LHCN-M2 (cell line): Measurements from ENCODE around the gene KYAT1. TPM values are rescaled to one million over a fixed set of nuclear protein-coding genes. Genes with fewer than 3 reads are reported as not detected.
"Not testable (repeated sequence)": the region's sequence is repeated elsewhere in the genome, so short reads cannot be mapped to it uniquely, and the experiment has no call there.

Experiments
- DNase-seq: peaks from one replicate; pipeline ENCODE4 v3.0.0-alpha.2; 2012; ENCODE audit warnings: low read depth
- total RNA-seq: library from RNA; depleted of rRNA; stranded (reverse); fragments of >200 nt; gene quantifications from 2 replicates; pipeline ENCODE4 v1.2.3, GENCODE V29; 2014

The KYAT1 gene
- total RNA-seq, 1 experiment from 2014 or later, result 9.8 TPM

DNA sequence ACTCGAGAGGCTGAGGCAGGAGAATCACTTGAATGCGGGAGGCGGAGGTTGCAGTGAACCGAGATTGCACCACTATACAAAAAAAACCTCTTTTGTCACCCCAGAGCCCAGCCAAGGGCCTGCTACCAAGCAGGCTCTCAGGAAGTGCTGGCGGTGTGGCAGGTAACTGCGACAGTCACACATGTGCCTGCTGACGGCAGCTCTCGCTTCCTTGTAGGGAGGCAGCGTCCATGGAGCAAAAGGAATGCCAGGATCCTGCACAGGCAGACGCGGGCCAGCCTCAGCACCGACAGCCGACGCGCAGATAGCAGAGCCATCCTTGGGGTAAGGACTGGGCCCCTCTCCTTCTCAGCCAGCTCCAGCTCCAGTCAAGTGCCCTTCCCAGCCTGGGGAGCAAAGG lies 4.0 kb upstream of the KYAT1 start:
- DNase-seq, result no peak

DNA sequence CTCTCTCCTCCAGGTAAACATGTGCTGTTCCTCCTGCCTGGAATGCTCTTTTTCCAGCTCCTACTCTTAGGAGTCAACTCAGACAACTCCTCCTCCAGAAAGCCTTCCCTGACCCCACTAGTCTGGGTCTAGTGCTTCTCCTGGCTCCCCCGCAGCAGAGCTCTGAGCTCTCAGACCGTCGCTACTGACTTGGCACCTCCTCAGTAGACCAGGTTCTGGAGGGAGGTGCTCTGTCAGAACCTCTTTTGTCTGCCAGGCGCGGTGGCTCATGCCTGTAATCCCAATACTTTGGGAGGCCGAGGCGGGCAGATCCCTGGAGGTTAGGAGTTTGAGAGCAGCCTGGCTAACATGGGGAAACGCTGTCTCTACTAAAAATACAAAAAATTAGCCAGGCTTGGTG lies 3.6 kb upstream of the KYAT1 start:
- no peak for DNase-seq

DNA sequence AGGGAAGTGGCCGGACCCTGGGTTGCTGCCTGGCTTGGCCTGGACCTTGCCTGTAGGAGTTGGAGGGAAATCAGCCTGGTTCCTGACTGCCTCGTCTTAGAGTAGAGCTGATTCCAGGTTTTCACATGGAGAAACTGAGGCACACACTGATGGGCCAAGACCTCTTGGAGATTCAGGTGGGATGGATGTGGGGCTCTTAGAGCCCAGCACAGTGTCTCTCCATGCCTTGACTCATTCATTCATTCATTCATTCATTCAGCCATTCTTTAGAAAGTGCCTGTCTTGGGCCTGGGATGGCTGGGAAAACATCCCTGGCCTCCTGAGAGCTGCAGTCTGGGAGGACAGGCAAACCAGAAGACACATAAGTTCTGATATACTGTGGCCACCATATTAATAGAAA lies 2.4 kb upstream of the KYAT1 start:
- DNase-seq, result no peak

DNA sequence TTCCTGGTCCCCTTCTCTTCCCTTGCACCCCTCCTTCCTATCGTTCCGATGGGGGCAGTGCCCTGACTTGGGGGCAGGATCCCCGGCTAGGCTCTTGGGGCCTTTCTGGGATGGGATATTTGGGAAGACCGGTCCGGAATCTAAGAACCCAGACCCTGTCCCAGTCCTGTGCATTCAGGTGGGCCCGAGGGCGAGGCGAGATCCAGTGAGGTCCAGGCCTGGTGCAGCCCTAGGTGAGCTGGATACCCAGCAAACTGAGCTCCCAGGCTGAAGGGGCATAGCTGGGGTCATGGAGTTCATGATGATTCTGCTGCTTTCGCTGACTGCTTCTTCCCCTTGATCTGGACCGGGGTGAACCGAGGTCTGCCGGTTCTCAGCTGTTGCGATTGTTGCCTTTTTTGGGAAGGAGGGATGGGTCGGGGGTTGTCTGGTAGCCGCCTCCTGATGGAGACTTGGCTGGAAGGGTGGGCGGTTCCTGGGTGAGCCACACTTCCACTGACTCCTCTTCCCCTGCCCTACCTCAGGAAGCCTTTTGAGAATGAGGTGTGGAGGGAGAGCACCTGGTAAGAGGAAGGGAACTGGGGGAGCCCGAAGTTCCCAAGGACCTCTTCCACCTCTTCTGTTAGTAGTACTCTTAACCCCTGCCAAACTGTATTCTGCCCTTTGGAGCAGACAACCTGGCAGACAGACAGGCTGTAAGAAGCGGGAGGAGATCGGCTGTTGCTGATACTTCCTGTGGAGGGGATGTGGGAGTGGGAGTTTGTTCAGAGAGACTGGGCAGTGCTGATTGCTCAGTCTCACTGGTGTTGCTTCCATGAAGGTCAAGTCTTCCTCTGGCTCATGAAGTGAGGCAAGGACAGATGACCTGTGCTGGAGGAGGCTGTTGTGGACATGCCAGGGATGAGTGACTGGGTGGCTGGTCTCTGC lies 1.2 kb upstream of the KYAT1 start:
- peak; percentile 63 for DNase-seq

DNA sequence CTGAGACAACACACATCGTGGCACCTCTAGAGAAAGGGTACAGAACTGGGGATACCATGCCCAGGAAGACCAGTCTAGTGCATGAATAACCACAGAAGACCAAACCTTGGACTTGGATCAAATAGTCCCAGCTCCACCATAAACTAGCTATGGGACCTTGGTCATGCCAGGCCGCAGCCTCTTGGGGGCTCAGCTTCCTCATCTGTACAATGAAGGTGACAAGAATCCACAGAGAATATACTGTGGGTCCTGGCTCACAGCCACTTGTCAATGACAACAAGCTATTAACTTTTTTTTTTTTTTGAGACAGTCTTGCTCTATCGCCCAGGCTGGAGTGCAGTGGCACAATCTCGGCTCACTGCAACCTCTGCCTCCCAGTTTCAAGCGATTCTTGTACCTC lies 3.9 kb downstream of the KYAT1 start:
- DNase-seq, result no peak

DNA sequence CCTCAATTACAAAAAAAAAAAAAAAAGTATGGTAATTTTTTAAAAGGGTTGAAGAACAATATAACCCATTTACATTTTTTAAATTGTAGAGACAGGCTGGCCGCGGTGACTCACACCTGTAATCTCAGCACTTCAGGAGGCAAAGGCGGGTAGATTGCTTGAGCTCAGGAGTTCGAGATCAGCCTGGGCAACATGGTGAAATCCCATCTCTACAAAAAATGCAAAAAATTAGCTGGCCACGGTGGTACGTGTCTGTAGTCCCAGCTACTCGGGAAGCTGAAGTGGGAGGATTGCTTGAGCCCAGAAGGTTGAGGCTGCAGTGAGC lies 10.8 kb downstream of the KYAT1 start:
- not testable (repeated sequence) for DNase-seq

DNA sequence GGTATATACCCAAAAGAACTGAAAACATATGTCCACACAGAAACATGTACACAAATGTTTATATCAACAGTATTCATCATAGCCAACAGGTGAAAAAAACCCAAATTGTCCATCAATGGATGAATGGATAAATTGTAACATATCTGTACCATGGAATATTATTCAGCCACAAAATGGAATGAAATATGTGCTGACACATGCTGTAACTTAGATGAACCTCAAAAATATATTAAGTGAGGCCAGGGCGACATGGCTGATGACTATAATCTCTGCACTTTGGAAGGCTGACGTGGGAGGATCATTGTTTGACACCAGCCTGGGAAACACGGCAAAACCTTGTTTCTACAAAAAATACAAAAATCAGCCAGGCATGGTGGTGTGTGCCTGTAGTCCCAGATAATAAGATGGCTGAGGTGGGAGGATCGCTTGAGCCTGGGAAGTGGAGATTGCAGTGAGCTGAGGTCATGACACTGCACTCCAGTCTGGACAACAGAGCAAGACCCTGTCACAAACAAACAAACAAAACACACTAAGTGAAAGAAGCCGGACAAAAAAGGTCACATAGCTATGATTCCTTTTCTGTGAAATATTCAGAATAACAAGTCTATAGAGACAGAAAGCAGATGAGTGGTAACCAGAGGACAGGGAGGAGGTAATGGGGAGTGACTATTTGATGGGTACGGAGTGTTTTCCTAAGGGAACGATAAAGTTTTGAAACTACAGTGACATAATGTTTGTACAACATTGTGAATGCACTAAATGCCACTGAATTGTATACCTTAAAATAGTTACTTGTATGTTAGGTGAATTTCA lies 11.4 kb downstream of the KYAT1 start:
- DNase-seq, result no peak

DNA sequence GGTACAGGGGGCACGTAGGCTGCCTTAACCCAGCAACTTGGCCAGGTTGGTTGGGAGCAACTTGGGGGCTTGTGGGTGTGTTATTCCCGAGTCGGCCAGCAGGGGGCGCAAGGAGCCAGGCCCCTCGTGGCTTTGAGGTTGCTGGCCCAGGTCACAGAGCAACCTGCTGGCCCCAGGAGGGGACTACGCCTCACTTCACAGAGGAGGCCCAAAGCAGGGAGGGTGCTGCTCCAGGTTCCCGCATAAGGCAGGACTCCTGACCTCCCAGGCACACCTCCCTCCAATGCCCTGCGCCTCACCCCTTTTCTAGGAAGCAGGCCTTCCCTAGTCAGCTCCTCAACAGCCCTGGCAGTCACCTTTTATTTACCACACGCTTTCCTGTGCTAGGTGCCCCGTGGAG lies 18.1 kb downstream of the KYAT1 start:
- peak; percentile 39 for DNase-seq

DNA sequence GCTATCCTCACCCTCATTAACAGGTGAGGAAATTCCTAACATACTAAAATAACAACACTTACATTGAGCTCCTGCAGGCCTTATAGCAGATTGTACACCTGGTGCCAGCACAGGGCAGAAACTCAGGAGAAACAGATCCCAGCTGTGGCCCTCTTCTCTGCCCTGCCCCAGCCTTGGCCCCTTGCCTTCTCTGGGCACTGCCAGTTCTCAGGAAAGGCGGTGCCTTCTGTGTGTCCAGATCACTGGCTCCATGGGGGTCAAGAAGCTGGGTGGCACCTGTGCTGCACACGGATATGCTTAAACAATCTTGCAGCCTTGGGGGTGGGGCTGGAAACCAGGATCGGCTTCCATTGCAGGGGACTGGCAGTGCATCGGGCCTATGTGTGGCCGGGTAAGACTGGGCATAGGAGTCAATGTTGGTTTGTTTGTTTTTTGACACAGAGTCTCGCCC lies 19.3 kb downstream of the KYAT1 start:
- no peak for DNase-seq

DNA sequence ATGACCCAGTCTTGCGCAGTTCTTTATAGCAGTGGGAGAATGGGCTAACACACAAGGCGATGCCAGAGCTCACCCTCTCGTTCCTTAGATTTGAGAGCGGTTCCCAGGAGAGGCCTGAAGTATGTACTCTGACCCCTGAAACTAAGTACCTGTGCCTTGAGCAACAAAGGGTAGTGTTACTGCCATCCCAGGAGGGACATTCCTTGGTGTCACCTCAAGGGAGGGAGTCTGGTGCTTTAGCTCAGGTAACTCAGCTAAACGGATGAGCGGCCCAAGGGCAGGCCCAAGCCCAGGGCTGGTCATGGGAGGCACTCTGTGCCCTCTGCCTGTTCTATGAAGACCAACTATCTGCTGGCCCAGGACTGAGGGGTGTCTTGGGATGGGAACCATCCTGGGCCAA lies 20.2 kb downstream of the KYAT1 start:
- DNase-seq, result no peak

DNA sequence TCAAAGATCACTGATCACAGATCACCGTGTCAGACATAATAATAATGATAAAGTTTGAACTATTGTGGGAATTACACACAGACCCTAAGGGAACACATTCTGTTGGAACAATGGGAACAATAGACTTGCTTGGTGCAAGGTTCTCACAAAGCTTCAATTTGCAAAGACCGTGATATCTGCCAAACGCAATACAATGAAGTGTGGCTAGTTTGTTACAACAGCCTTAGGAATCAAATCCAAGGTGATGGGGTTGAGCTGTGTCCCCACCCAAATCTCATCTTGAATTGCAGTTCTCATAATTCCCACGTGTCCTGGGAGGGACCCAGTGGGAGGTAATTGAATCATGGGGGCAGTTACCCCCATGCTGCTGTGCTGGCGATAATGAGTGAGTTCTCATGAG lies 20.8 kb downstream of the KYAT1 start:
- DNase-seq, result no peak

DNA sequence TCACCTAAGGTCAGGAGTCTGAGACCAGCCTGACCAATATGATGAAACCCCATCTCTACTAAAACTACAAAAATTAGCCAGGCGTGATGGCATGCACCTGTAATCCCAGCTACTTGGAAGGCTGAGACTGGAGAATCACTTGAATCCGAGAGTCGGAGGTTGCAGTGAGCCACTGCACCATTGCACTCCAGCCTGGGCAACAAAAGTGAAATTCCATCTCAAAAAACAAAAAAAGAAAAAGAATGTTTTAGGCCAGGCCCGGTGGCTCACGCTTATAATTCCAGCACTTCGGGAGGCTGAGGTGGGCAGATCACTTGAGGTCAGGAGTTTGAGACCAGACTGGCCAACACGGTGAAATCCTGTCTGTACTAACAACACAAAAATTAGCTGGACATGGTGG lies 23.3 kb downstream of the KYAT1 start:
- DNase-seq, result not testable (repeated sequence)

DNA sequence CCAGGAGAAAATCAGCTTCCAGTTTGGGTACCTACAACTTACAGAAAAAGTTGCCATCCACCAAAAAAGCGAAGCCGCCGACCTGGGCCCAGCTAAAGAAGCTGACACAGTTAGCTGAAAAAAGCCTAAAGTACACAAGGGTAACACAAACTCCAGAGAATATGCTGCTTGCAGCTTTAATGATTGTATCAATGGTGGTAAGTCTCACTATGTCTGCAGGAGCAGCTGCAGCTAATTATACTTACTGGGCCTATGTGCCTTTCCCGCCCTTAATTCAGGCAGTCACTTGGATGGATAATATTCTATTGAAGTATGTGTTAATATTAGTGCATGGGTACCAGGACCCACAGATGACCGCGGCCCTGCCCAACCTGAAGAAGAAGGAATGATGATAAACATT lies 27.3 kb downstream of the KYAT1 start:
- DNase-seq, result not testable (repeated sequence)

DNA sequence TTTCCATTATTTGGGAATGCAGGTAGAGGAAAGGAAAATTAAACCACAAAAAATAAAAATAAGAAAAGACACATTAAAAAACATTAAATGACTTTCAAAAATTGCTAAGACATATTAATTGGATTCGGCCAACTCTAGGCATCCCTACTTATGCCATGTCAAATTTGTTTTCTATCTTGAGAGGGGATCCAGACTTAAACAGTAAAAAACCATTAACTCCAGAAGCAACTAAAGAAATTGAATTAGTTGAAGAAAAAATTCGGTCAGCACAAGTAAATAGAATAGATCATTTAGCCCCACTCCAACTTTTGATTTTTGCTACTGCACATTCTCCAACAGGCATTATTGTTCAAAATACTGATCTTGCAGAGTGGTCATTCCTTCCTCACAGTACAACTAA lies 29.1 kb downstream of the KYAT1 start:
- not testable (repeated sequence) for DNase-seq

DNA sequence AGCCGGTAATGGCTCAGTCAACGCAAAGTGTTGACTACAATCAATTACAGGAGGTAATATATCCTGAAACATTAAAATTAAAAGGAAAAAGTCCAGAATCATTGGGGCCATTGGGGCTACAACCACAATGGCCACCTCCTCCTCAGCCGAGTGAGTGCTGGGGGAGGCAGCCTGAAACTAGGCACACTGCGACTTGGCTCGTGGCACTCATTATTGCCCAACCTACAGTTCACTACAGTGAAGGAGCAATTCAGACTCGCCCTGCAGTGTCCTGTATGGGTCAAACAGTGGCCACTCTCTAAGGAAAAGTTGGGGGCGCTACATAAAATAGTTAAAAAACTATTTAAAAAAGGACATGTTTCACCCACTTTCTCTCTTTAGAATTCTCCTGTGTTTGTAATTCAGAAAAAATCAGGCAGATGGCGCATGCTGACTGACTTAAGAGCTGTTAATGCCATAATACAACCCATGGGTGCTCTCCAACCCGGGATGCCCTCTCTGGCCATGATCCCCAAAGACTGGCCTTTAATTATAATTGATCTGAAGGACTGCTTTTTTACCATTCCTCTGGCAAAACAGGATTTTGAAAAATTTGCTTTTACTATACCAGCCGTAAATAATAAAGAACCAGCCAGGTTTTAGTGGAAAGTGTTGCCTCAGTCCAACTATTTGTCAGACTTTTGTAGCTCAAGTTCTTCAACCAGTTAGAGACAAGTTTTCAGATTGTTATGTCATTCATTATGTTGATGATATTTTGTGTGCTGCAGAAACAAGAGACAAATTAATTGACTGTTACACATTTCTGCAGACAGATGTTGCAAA lies 29.8 kb downstream of the KYAT1 start:
- peak; percentile 58 for DNase-seq

DNA sequence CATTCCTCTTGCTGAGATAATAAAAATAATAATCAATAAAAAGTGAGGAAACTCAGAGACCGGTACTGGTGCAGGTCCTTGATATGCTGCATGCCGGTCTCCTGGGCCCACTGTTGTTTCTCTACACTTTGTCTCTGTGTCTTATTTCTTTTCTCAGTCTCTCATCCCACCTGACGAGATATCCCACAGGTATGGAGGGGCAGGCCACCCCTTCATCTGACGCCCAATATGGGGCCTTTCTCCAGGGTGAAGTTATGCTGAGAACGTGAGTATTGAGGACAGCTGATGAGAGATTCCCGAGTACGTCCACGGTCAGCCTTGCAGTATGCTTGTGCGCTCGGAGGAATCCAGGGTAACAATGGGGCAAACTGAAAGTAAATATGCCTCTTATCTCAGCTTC lies 30.7 kb downstream of the KYAT1 start:
- not testable (repeated sequence) for DNase-seq

DNA sequence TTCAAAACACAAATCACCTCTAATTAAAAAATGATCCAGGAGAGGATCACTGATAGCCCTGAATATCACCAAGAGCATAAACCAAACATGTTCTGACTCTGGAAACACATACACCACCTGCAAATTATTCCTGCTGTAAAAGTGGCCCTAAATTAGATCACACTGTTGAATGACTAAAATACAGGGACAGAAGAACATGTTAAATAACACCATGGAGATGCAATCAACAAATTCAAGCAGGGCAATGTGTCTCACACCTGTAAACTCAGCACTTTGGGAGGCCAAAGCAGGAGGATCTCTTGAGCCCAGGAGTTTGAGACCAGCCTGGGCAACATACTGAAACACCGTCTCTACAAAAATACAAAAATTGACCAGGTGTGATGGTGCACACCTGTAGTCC lies 33.9 kb downstream of the KYAT1 start:
- no peak for DNase-seq

DNA sequence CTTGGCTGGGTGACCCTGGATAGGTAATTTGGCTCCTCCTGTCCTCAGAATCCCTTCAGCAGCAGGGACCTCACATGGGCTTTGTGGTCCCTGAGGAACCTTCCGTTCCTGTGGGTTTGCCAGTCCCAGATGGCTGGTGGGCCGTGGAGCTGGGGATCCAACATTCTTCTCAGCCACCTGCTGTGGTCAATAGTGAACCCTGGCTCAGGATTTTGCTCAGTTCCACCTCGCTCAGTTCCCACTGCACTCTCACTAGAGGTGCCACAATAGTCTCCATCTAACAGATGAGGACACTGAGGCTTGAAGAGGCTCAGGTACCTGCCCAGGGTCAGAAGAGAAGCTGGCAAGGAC lies 35.1 kb downstream of the KYAT1 start:
- no peak for DNase-seq

DNA sequence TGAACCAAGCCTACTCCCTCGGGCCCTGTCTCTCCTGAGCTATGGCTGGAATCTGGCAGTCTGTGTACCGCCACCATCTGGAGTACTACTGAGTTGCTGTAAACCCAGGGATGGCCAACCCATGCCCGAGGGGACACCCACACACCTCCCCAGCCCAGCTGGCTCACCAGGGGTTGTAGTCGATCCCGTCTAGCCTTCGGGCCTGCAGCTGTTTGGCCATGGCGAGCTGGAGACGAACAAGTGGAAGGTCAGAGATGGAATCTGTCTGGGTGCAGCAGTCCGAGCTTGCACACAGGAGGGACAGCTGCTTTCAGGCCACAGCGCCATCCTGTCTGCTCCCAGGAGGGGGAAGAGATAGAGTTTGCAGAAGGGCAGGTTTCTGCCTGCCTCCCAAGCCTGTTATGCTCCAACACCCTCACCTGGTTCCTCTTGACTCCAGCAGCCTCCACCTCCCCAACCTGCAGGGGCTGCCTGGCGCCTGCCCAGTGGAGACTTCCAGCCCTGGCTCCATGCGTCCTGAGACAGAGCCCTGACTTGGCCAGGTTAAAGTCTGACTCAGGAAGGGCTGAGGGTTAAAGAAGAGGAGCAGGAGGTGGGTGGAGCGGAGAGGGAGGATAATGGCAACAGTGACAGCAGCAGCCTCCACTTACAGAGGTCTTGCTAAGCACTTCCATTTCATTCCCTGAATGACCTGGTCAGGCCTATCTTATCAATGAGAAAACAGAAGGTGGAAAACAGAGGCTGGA lies 36.4 kb downstream of the KYAT1 start:
- peak; percentile 85 for DNase-seq

DNA sequence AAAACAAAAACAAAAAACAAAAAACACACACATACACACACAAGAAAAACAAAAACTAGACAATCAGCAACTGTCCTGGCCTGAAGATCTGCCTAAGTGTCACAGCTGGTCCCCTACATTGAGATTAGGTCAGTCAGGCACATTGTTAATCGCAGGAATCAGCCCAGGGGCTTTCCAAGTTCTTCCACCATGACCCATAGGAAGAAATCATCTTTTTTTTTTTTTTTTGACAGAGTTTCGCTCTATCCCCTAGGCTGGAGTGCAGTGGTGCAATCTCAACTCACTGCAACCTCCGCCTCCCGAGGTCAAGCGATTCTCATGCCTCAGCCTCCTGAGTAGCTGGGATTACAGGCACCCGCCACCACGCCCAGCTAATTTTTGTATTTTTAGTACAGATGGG lies 38.6 kb downstream of the KYAT1 start:
- DNase-seq, result not testable (repeated sequence)
